ENCODE measurements around the gene GABRA5. TPM values are rescaled to one million over a fixed set of nuclear protein-coding genes. Genes with fewer than 3 reads are reported as not detected.

GABRA5 gene
- total and polyA plus RNA-seq, 7 donors = 1.1 TPM; not detected in 6

- H3K4me3 ChIP-seq = no peak overlapping the region
- no peaks in the 10 kb centered on the region for H3K9me3 ChIP-seq
- H3K4me1 ChIP-seq = no peaks in the 10 kb centered on the region
- DNase-seq = no peak
- no peaks in the 10 kb centered on the region for H3K36me3 ChIP-seq
- intact Hi-C loops (cut with DNase I) = no loop called here
- no peak overlapping the region for H3K27ac ChIP-seq
- no peaks in the 10 kb centered on the region for H3K27me3 ChIP-seq
- no peak for TF ChIP-seq POLR2AphosphoS5 (IDR thresholded peaks at IDR 0.05)
- 85 to 88% methylated on average over 2 of the region's 2 CpGs for WGBS, 2 donors
Observed at GRCh38 chr15:26852980-26853379, 13.9 kb upstream of the GABRA5 start.

GRCh38 chr15:26854435-26854834 lies 12.4 kb upstream of the GABRA5 start:
- H3K27ac ChIP-seq = no peak overlapping the region
- H3K27me3 ChIP-seq = no peaks in the 10 kb centered on the region
- no peak overlapping the region for H3K4me3 ChIP-seq
- H3K4me1 ChIP-seq = no peaks in the 10 kb centered on the region
- H3K36me3 ChIP-seq = no peaks in the 10 kb centered on the region
- TF ChIP-seq EP300 (IDR thresholded peaks at IDR 0.05) (no peak), POLR2A (IDR thresholded peaks at IDR 0.05) (no peak), POLR2AphosphoS5 (IDR thresholded peaks at IDR 0.05) (no peak), CTCF (IDR thresholded peaks at IDR 0.05) (no peak)
- intact Hi-C loops (cut with DNase I) = no loop called here
- WGBS, 2 donors = 39 to 56% methylated on average over 4 of the region's 4 CpGs
- no peaks in the 10 kb centered on the region for H3K9me3 ChIP-seq
- no peak for DNase-seq

GRCh38 chr15:26864664-26865191 lies 2.1 kb upstream of the GABRA5 start:
- Histone ChIP-seq H3K27ac (no peak overlapping the region), H3K27me3 (peaks cover 17 to 45% (median 28%) of the 10 kb centered on the region in 3 donors), H3K36me3 (no peaks in the 10 kb centered on the region), H3K4me3 (no peak overlapping the region), H3K9me3 (no peaks in the 10 kb centered on the region), H3K4me1 (peaks cover 0 to 22% (median 13%) of the 10 kb centered on the region in 4 donors)
- intact Hi-C loops (cut with DNase I) = loop anchor here (10.0 kb wide), 1 partner anchor 1360 kb away; no protein-coding TSS in a partner anchor
- 10 to 11% methylated on average over 8 of the region's 8 CpGs for WGBS, 2 donors
- no peak for DNase-seq
- no peak for TF ChIP-seq POLR2A (IDR thresholded peaks at IDR 0.05)
- TF ChIP-seq POLR2AphosphoS5 (IDR thresholded peaks at IDR 0.05) = no peak
- TF ChIP-seq EP300 (IDR thresholded peaks at IDR 0.05) = no peak
- peak in 2 of 4 experiments; percentile 15 to 37 for TF ChIP-seq CTCF (IDR thresholded peaks at IDR 0.05)

GRCh38 chr15:26867200-26868007 lies 542 bp downstream of the GABRA5 start:
- intact Hi-C loops (cut with DNase I) = loop anchor here (10.0 kb wide), 1 partner anchor 1363 kb away; no protein-coding TSS in a partner anchor
- peaks cover 17 to 48% (median 28%) of the 10 kb centered on the region in 3 donors for H3K27me3 ChIP-seq
- H3K4me3 ChIP-seq = peak overlapping the region in 2 of 4 donors; percentile 31 to 38

More at GRCh38 chr15:26867200-26868007, 542 bp downstream of the GABRA5 start:
- no peak for DNase-seq
- peak overlapping the region in 1 of 4 donors; percentile 72 for H3K27ac ChIP-seq
- peaks cover 0 to 22% (median 13%) of the 10 kb centered on the region in 4 donors for H3K4me1 ChIP-seq
- H3K36me3 ChIP-seq = no peaks in the 10 kb centered on the region
- no peaks in the 10 kb centered on the region for H3K9me3 ChIP-seq
- TF ChIP-seq POLR2AphosphoS5 (IDR thresholded peaks at IDR 0.05) (no peak), CTCF (IDR thresholded peaks at IDR 0.05) (no peak), EP300 (IDR thresholded peaks at IDR 0.05) (no peak), POLR2A (IDR thresholded peaks at IDR 0.05) (no peak)
- 4 to 26% methylated on average over 104 of the region's 104 CpGs for WGBS, 2 donors
